PC-9 (cell line): ENCODE results near the gene MED16. TPM values are rescaled to one million over a fixed set of nuclear protein-coding genes. Genes with fewer than 3 reads are reported as not detected.

Source experiments
- BruUV-seq: library from RNA; stranded (reverse); fragments of 400-500 nt; replicated peaks from 2 replicates; lab custom pipeline; 2021; lab: Mats Ljungman, UMichigan
- CTCF ChIA-PET: fragments of 300-600 bp; sonication (Branson Sonifier 250); formaldehyde crosslinking; loops from one replicate; lab custom pipeline; 2022; ENCODE audit warnings: antibody characterized with exemption; lab: Charles Lee
- POLR2A ChIA-PET: fragments of 300-600 bp; sonication (Branson Sonifier 250); formaldehyde crosslinking; loops from one replicate; lab custom pipeline; 2022; ENCODE audit warnings: antibody characterized with exemption; ENCODE audit not compliant: unreplicated experiment; lab: Charles Lee
- DNase-seq, 2 experiments: peaks; one replicate each; pipeline versions ENCODE4 v3.0.0 to v3.0.0-alpha.2; 2015 to 2022; ENCODE audit warnings: mixed read lengths in 1 of 2
- H2AFZ ChIP-seq: fragments of 200-600 bp; sonication (generic); 2 replicates; pipeline ENCODE4 v1.8.1; 2017; ENCODE audit warnings: antibody characterized with exemption
- H3F3A ChIP-seq: fragments of 200-600 bp; sonication (generic); 2 replicates; pipeline ENCODE4 v1.8.1; 2017; ENCODE audit warnings: antibody characterized with exemption, mild to moderate bottlenecking, low read depth; ENCODE audit not compliant: insufficient read depth
- H3K27ac ChIP-seq: fragments of 200-600 bp; sonication (generic); 2 replicates; pipeline ENCODE4 v1.6.1; 2016; ENCODE audit warnings: mixed run types
- H3K27me3 ChIP-seq: fragments of 200-600 bp; sonication (generic); 2 replicates; pipeline ENCODE4 v1.6.1; 2016; ENCODE audit warnings: low read depth, mixed run types; ENCODE audit not compliant: insufficient read depth
- H3K36me3 ChIP-seq: fragments of 200-600 bp; sonication (generic); 2 replicates; pipeline ENCODE4 v1.6.1; 2016; ENCODE audit warnings: low read depth, mixed run types
- H3K4me1 ChIP-seq: fragments of 200-600 bp; sonication (generic); replicated peaks from 2 replicates; pipeline ENCODE4 v1.6.1; 2016; ENCODE audit warnings: mixed run types; ENCODE audit not compliant: insufficient read depth
- H3K4me2 ChIP-seq: fragments of 200-600 bp; sonication (generic); 2 replicates; pipeline ENCODE4 v1.6.1; 2017; ENCODE audit warnings: mixed run types
- H3K4me3 ChIP-seq: fragments of 200-600 bp; sonication (generic); 2 replicates; pipeline ENCODE4 v1.6.1; 2016; ENCODE audit warnings: mixed run types
- H3K79me2 ChIP-seq: fragments of 200-600 bp; sonication (generic); 2 replicates; pipeline ENCODE4 v1.6.1; 2017; ENCODE audit warnings: low read depth, mixed run types
- H3K9me2 ChIP-seq: fragments of 200-600 bp; sonication (generic); 2 replicates; pipeline ENCODE4 v1.8.1; 2017; ENCODE audit warnings: mild to moderate bottlenecking; ENCODE audit not compliant: insufficient read depth
- H3K9me3 ChIP-seq: fragments of 200-600 bp; sonication (generic); 2 replicates; pipeline ENCODE4 v1.8.1; 2016; ENCODE audit warnings: low read depth; ENCODE audit not compliant: insufficient read depth
- H4K20me1 ChIP-seq: fragments of 200-600 bp; sonication (generic); 2 replicates; pipeline ENCODE4 v1.8.1; 2017; ENCODE audit not compliant: insufficient read depth
- CTCF ChIP-seq: fragments of 200-600 bp; sonication (generic); conservative IDR thresholded peaks from 2 replicates; pipeline ENCODE4 v1.6.1; 2017; ENCODE audit warnings: mixed run types, antibody characterized with exemption, mild to moderate bottlenecking, moderate library complexity
- EZH2 ChIP-seq: fragments of 200-600 bp; sonication (generic); IDR thresholded peaks from 2 replicates; pipeline ENCODE4 v1.8.0; 2017; ENCODE audit warnings: antibody characterized with exemption, low read depth
- intact Hi-C: fragments of 100-400 bp; cut with micrococcal nuclease; formaldehyde crosslinking; loops from one replicate; pipeline ENCODE4 v1.10.0; 2022; ENCODE audit not compliant: unreplicated experiment
- total RNA-seq: library from RNA; stranded (reverse); gene quantifications from 2 replicates; pipeline ENCODE4 v1.2.3, GENCODE V29; 2021

The MED16 gene
- total RNA-seq, 1 experiment from 2014 or later, result 54.7 TPM

- ChIA-PET CTCF (no interaction called here), POLR2A (no interaction called here)
- H3K4me1 ChIP-seq, result peaks cover 13% of the 10 kb centered on the region
- peaks cover 26% of the 10 kb centered on the region for H3K79me2 ChIP-seq
- H3K4me3 ChIP-seq, result no peak overlapping the region
- DNase-seq, result no peak
- no TSS peak for BruUV-seq
- no peaks in the 10 kb centered on the region for H3K27me3 ChIP-seq
- no peaks in the 10 kb centered on the region for H3K9me3 ChIP-seq
- no peak overlapping the region for H3K27ac ChIP-seq
- no peak overlapping the region for H2AFZ ChIP-seq
- H3K4me2 ChIP-seq, result no peak overlapping the region
- no peaks in the 10 kb centered on the region for H3K36me3 ChIP-seq
- TF ChIP-seq EZH2 (no peak), CTCF (no peak)
- H3K9me2 ChIP-seq, result no peaks in the 10 kb centered on the region
- peaks cover 38% of the 10 kb centered on the region; the same call in 1 of the 2 replicates for H4K20me1 ChIP-seq
- peaks cover 15% of the 10 kb centered on the region; the same call in 1 of the 2 replicates for H3F3A ChIP-seq
- intact Hi-C loops, result no loop called here
Observed at GRCh38 chr19:904545-904944, 11.6 kb upstream of the MED16 start.

GRCh38 chr19:903266-903797, 10.3 kb upstream of the MED16 start:
- Histone ChIP-seq H3K9me2 (no peaks in the 10 kb centered on the region), H3K36me3 (no peaks in the 10 kb centered on the region), H3K4me2 (no peak overlapping the region), H3F3A (peaks cover 7% of the 10 kb centered on the region; the same call in 1 of the 2 replicates), H3K27ac (no peak overlapping the region), H3K4me1 (peaks cover 3% of the 10 kb centered on the region; the same call in 1 of the 2 replicates), H3K4me3 (no peak overlapping the region), H4K20me1 (peaks cover 45% of the 10 kb centered on the region), H3K79me2 (peaks cover 21% of the 10 kb centered on the region), H2AFZ (no peak overlapping the region), H3K27me3 (no peaks in the 10 kb centered on the region), H3K9me3 (no peaks in the 10 kb centered on the region)
- no peak for DNase-seq
- POLR2A ChIA-PET, result no interaction called here
- intact Hi-C loops, result no loop called here
- no TSS peak for BruUV-seq
- TF ChIP-seq EZH2, result no peak
- TF ChIP-seq CTCF, result no peak
- CTCF ChIA-PET, result no interaction called here

- peaks cover 14% of the 10 kb centered on the region for H3K79me2 ChIP-seq
- no peak overlapping the region for H3K4me2 ChIP-seq
- H3K4me3 ChIP-seq, result no peak overlapping the region
- H3K36me3 ChIP-seq, result no peaks in the 10 kb centered on the region
- H3F3A ChIP-seq, result 0 out of 2 replicates have a peak, but pooled peaks cover 3% of the 10 kb centered on the region
- H3K9me2 ChIP-seq, result no peaks in the 10 kb centered on the region
- H4K20me1 ChIP-seq, result peaks cover 41% of the 10 kb centered on the region
- no peak for TF ChIP-seq EZH2
- TF ChIP-seq CTCF, result no peak
- no peak overlapping the region for H2AFZ ChIP-seq
- H3K4me1 ChIP-seq, result no peaks in the 10 kb centered on the region
- ChIA-PET CTCF (no interaction called here), POLR2A (no interaction called here)
- H3K9me3 ChIP-seq, result no peaks in the 10 kb centered on the region
- BruUV-seq, result no TSS peak
- intact Hi-C loops, result no loop called here
- no peak for DNase-seq
- H3K27ac ChIP-seq, result no peak overlapping the region
- H3K27me3 ChIP-seq, result no peaks in the 10 kb centered on the region
Observed at GRCh38 chr19:902446-903226, 9.6 kb upstream of the MED16 start.
